Upper lobe of right lung (tissue), 1 donor: ENCODE measurements around the gene PTN. TPM values are rescaled to one million over a fixed set of nuclear protein-coding genes. Genes with fewer than 3 reads are reported as not detected.
"Not testable (repeated sequence)": the region's sequence is repeated elsewhere in the genome, so short reads cannot be mapped to it uniquely, and the experiment has no call there.

ENCODE experiments used
- ATAC-seq: fragments of 200-7000 bp; cut with Tn5 transposase; one replicate; pipeline ENCODE4 v1.9.1; 2020; ENCODE audit warnings: mild to moderate bottlenecking, moderate library complexity
- DNase-seq: peaks from one replicate; pipeline ENCODE4 v3.0.0-alpha.2; 2020
- H3K27ac ChIP-seq: fragments of 200-600 bp; one replicate; pipeline ENCODE4 v1.8.0; 2022
- H3K27me3 ChIP-seq: fragments of 200-600 bp; one replicate; pipeline ENCODE4 v1.8.0; 2022; ENCODE audit warnings: mild to moderate bottlenecking
- H3K36me3 ChIP-seq: fragments of 200-600 bp; one replicate; pipeline ENCODE4 v1.8.0; 2022
- H3K4me1 ChIP-seq: fragments of 200-600 bp; one replicate; pipeline ENCODE4 v1.8.0; 2022
- H3K4me3 ChIP-seq: fragments of 200-600 bp; one replicate; pipeline ENCODE4 v1.8.0; 2022; ENCODE audit warnings: mild to moderate bottlenecking
- H3K9me3 ChIP-seq: fragments of 200-600 bp; one replicate; pipeline ENCODE4 v1.8.0; 2022
- intact Hi-C: fragments of 100-400 bp; cut with DNase I; formaldehyde crosslinking; loops from one replicate; pipeline ENCODE4 v1.11.0; 2022
- total RNA-seq: library from RNA; stranded (reverse); fragmentation: NEBNext Ultra II Directional; extraction: Animal tissue kit (Norgen Biotek cat#: 25700); gene quantifications from one replicate; pipeline ENCODE4 v1.2.1, GENCODE V29; 2021
- TF ChIP-seq, protein P1 (sequence below): fragments of 200-600 bp; IDR thresholded peaks from one replicate; pipeline ENCODE4 v1.8.0; 2022; ENCODE audit warnings: antibody characterized with exemption
- donor health status: DM: no; HTN: yes; CAD: no; lungs with severe emphysema.

PTN gene
- total RNA-seq, 1 donor from 2014 or later = 5.4 TPM

DNA sequence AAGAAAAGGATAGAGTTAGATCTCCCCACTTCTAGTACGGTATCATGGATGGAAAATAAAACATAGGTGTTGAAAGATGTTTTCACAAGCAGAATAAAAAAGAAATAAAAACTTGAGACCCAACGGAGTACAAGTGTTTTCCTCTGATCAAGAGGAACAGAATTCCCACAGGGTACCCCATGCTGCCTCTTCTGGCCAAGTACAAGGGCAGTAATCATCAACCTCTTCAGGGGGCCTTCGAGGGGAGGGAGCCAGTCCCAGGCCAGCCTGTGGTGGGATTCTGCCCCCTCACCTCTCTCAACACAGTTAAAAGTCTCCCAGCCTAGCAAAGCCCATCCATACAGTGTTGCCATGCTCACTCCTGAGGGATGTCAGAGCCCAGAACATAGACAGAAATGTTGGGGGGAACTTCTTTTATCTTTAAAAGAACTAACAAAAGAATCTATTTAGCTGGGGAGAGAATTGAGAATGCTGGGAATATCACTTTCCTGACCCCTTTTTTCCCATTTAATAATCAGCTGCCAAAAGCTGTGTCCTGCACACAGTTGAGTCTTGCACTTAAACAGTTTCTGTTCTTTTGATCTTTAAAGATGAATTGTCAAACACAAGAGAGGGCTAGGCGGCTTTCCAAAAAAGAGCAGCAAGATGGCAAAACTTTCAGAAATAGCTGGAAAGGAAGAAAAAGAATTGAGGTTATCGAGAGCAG, 101.7 kb downstream of the PTN start:
- no peak for ATAC-seq
- H3K9me3 ChIP-seq = no peaks in the 10 kb centered on the region

DNA sequence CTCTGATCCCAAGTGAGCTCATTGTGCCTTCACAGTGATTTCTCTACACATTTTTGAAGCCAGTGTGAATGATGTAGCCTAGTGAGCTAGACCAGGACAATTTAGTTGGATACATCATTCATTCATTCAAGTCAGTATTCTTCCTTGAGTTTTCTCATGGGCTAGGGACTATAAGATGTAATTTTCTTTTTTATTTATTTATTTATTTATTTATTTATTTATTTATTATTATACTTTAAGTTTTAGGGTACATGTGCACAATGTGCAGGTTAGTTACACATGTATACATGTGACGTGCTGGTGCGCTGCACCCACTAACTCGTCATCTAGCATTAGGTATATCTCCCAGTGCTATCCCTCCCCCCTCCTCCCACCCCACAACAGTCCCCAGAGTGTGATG, 104.3 kb downstream of the PTN start:
- H3K36me3 ChIP-seq, H3K4me3 ChIP-seq, intact Hi-C loops, H3K9me3 ChIP-seq, ATAC-seq, H3K4me1 ChIP-seq, H3K27me3 ChIP-seq, DNase-seq, H3K27ac ChIP-seq: not testable (repeated sequence)

More for the DNA sequence above, 101.7 kb downstream of the PTN start:
- no peaks in the 10 kb centered on the region for H3K27me3 ChIP-seq
- TF ChIP-seq, protein P1, sequence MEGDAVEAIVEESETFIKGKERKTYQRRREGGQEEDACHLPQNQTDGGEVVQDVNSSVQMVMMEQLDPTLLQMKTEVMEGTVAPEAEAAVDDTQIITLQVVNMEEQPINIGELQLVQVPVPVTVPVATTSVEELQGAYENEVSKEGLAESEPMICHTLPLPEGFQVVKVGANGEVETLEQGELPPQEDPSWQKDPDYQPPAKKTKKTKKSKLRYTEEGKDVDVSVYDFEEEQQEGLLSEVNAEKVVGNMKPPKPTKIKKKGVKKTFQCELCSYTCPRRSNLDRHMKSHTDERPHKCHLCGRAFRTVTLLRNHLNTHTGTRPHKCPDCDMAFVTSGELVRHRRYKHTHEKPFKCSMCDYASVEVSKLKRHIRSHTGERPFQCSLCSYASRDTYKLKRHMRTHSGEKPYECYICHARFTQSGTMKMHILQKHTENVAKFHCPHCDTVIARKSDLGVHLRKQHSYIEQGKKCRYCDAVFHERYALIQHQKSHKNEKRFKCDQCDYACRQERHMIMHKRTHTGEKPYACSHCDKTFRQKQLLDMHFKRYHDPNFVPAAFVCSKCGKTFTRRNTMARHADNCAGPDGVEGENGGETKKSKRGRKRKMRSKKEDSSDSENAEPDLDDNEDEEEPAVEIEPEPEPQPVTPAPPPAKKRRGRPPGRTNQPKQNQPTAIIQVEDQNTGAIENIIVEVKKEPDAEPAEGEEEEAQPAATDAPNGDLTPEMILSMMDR = no peak
- no peak for DNase-seq
- no peak overlapping the region for H3K27ac ChIP-seq
- no peaks in the 10 kb centered on the region for H3K4me1 ChIP-seq
- no peaks in the 10 kb centered on the region for H3K36me3 ChIP-seq
- intact Hi-C loops = no loop called here
- no peak overlapping the region for H3K4me3 ChIP-seq

GRCh38 chr7:137235434-137235833, 108.1 kb downstream of the PTN start:
- H3K9me3 ChIP-seq = no peaks in the 10 kb centered on the region
- H3K27ac ChIP-seq = no peak overlapping the region
- H3K4me1 ChIP-seq = no peaks in the 10 kb centered on the region
- ATAC-seq = no peak
- intact Hi-C loops = no loop called here
- no peaks in the 10 kb centered on the region for H3K36me3 ChIP-seq
- no peaks in the 10 kb centered on the region for H3K27me3 ChIP-seq
- DNase-seq = no peak
- TF ChIP-seq, protein P1 = no peak
- H3K4me3 ChIP-seq = no peak overlapping the region

- Histone ChIP-seq H3K27me3 (no peaks in the 10 kb centered on the region), H3K36me3 (no peaks in the 10 kb centered on the region), H3K4me3 (no peak overlapping the region), H3K27ac (no peak overlapping the region), H3K4me1 (no peaks in the 10 kb centered on the region), H3K9me3 (no peaks in the 10 kb centered on the region)
- TF ChIP-seq, protein P1 = no peak
- DNase-seq (no peak), ATAC-seq (no peak)
- intact Hi-C loops = no loop called here
These were observed 112.4 kb downstream of the PTN start for GRCh38 chr7:137231167-137231566.

GRCh38 chr7:137221467-137221866, 122.1 kb downstream of the PTN start:
- intact Hi-C loops = no loop called here
- H3K9me3 ChIP-seq = no peaks in the 10 kb centered on the region
- ATAC-seq (no peak), DNase-seq (no peak)
- H3K27me3 ChIP-seq = no peaks in the 10 kb centered on the region
- H3K27ac ChIP-seq = no peak overlapping the region
- TF ChIP-seq, protein P1 = no peak
- no peaks in the 10 kb centered on the region for H3K4me1 ChIP-seq
- no peaks in the 10 kb centered on the region for H3K36me3 ChIP-seq
- no peak overlapping the region for H3K4me3 ChIP-seq

- ATAC-seq (no peak), DNase-seq (no peak)
- TF ChIP-seq, protein P1 = no peak
- Histone ChIP-seq H3K4me3 (no peak overlapping the region), H3K27ac (no peak overlapping the region), H3K4me1 (no peaks in the 10 kb centered on the region), H3K36me3 (no peaks in the 10 kb centered on the region), H3K27me3 (no peaks in the 10 kb centered on the region), H3K9me3 (no peaks in the 10 kb centered on the region)
- intact Hi-C loops = no loop called here
These were observed 129.8 kb downstream of the PTN start for GRCh38 chr7:137213744-137214143.
